HEK293T (cell line): Measurements from ENCODE around the gene KCNQ1.
"Not testable (repeated sequence)": the region's sequence is repeated elsewhere in the genome, so short reads cannot be mapped to it uniquely, and the experiment has no call there.

Experiments
- ARNT ChIP-seq: fragments of 450-650 bp; IDR thresholded peaks from 2 replicates; pipeline ENCODE4 v1.6.1; 2017; ENCODE audit warnings: mild to moderate bottlenecking
- BHLHE40 ChIP-seq: fragments of 450-650 bp; IDR thresholded peaks from 2 replicates; pipeline ENCODE4 v1.6.1; 2016; ENCODE audit warnings: mild to moderate bottlenecking, moderate library complexity, borderline replicate concordance
- ELF4 ChIP-seq: fragments of 450-650 bp; IDR thresholded peaks from 2 replicates; pipeline ENCODE4 v1.6.1; 2017; ENCODE audit warnings: antibody characterized with exemption
- FOXA1 ChIP-seq: fragments of 450-650 bp; IDR thresholded peaks from 2 replicates; pipeline ENCODE4 v1.6.1; 2016; ENCODE audit warnings: mild to moderate bottlenecking
- FOXK2 ChIP-seq: fragments of 450-650 bp; IDR thresholded peaks from 2 replicates; pipeline ENCODE4 v1.6.1; 2016; ENCODE audit warnings: mild to moderate bottlenecking
- FOXM1 ChIP-seq: fragments of 450-650 bp; IDR thresholded peaks from 2 replicates; pipeline ENCODE4 v1.6.1; 2017; ENCODE audit warnings: mild to moderate bottlenecking, borderline replicate concordance
- HDGF ChIP-seq: fragments of 450-650 bp; IDR thresholded peaks from 2 replicates; pipeline ENCODE4 v1.6.1; 2017; ENCODE audit warnings: antibody characterized with exemption, borderline replicate concordance
- L3MBTL2 ChIP-seq: fragments of 450-650 bp; conservative IDR thresholded peaks from 2 replicates; pipeline ENCODE4 v1.6.1; 2016; ENCODE audit warnings: mild to moderate bottlenecking
- LEF1 ChIP-seq: fragments of 450-650 bp; IDR thresholded peaks from 2 replicates; pipeline ENCODE4 v1.6.1; 2017; ENCODE audit warnings: mild to moderate bottlenecking, borderline replicate concordance
- NFRKB ChIP-seq: fragments of 450-650 bp; IDR thresholded peaks from 2 replicates; pipeline ENCODE4 v1.6.1; 2016; ENCODE audit warnings: mild to moderate bottlenecking, moderate library complexity
- SP1 ChIP-seq: fragments of 450-650 bp; IDR thresholded peaks from 2 replicates; pipeline ENCODE4 v1.6.1; 2017
- SUZ12 ChIP-seq: fragments of 450-650 bp; IDR thresholded peaks from 2 replicates; pipeline ENCODE4 v1.6.1; 2016; ENCODE audit warnings: mild to moderate bottlenecking
- TARDBP ChIP-seq: fragments of 450-650 bp; IDR thresholded peaks from 2 replicates; pipeline ENCODE4 v1.6.1; 2016
- ZNF384 ChIP-seq: fragments of 450-650 bp; IDR thresholded peaks from 2 replicates; pipeline ENCODE4 v1.6.1; 2016

GRCh38 chr11:2480067-2480873, 35.5 kb downstream of the KCNQ1 start:
- TF ChIP-seq SUZ12, BHLHE40, ELF4, ARNT, NFRKB, ZNF384, SP1, L3MBTL2, FOXM1, HDGF, TARDBP, LEF1, FOXA1, FOXK2: not testable (repeated sequence)
